ENCODE measurements around the gene KRT12.
"Not testable (repeated sequence)": the region's sequence is repeated elsewhere in the genome, so short reads cannot be mapped to it uniquely, and the experiment has no call there.

Gene KRT12

GRCh38 chr17:40841246-40841645 is 25.8 kb downstream of the KRT12 start:
- DNase-seq: no peak

GRCh38 chr17:40839194-40839593 is 27.8 kb downstream of the KRT12 start:
- no peak for DNase-seq

- no peak for DNase-seq
Measured at GRCh38 chr17:40836020-40836419, 31.0 kb downstream of the KRT12 start.

GRCh38 chr17:40833882-40834281 is 33.1 kb downstream of the KRT12 start:
- DNase-seq: no peak

- no peak for DNase-seq
Measured at GRCh38 chr17:40832840-40833239, 34.2 kb downstream of the KRT12 start.

DNA sequence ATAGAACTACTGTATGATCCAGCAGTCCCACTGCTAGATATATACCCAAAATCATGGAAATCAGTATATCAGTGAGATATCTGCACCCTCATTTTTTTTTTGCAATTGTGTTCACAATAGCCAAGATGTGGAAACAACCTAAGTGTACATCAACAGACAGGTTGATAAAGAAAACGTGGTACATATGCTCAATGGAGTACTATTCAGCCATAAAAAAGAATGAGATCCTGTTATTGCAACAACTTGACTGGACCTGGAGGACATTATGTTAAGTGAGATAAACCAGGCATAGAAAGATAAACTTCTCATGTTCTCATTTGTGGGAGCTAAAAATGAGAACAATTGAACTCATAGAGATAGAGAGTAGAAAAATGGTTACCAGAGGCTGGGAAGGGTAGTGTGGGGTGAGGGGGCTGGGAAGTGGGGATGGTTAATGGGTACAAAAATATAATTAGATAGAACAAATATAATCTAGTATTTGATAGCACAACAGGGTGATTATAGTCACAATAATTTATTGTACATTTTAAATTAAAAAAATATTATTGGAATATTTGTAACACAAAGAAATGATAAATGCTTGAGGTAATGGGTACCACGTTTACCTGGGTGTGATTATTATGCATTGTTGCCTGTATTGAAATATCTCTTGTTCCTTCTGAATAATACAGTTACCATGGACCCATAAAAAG is 36.8 kb downstream of the KRT12 start:
- no peak for DNase-seq

- no peak for DNase-seq
Measured at GRCh38 chr17:40828454-40829044, 38.5 kb downstream of the KRT12 start.

GRCh38 chr17:40827746-40828453 is 39.1 kb downstream of the KRT12 start:
- DNase-seq: no peak

GRCh38 chr17:40825599-40825998 is 41.4 kb downstream of the KRT12 start:
- no peak for DNase-seq

GRCh38 chr17:40824015-40824832 is 42.8 kb downstream of the KRT12 start:
- no peak for DNase-seq

- DNase-seq: no peak
Measured at GRCh38 chr17:40822132-40822812, 44.8 kb downstream of the KRT12 start, which contains the start of gene KRT10. KRT10 (minus strand) TSS chr17:40822614; CDS start chr17:40822585, 29 bp downstream.

GRCh38 chr17:40821536-40821935 is 45.5 kb downstream of the KRT12 start:
- DNase-seq: no peak

- no peak for DNase-seq
Measured at GRCh38 chr17:40820228-40820838, 46.7 kb downstream of the KRT12 start.

GRCh38 chr17:40819528-40820125 is 47.4 kb downstream of the KRT12 start:
- DNase-seq: no peak

DNA sequence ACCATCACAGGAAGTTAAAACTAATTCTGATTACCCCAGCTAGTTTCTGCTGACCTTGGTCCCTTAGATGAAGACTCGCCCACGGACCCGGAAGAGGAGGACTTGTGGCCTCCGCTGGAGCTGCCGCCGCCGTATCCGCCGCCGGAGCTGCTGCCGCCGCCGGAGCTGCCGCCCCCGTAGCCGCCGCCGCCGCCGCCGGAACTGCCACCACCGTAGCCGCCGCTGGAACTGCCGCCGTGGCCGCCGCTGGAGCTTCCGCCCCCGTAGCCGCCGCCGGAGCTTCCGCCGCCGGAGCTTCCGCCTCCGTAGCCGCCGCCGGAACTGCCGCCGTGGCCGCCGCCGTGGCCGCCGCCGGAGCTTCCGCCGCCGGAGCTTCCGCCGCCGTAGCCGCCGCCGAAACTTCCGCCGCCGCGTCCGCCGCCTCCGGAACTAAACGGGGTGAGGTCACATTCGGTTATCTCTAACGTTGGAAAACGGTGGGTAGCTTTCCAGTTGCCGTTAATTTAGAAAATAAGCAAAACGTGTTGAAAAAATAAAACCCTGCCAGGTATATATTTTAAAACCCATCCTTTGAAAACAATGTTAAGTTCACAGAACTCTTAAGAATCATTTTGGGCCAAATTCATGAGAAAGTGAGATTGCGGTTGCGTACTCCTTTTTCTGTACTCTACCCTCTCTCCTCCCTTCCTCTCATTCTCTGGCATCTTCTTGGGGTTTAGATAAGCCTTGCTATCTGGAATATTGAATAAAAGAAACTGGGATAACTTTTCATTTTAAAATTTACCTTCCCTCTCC is 48.1 kb downstream of the KRT12 start:
- DNase-seq: peak; percentile 74

- no peak for DNase-seq
Measured at GRCh38 chr17:40818343-40818732, 48.7 kb downstream of the KRT12 start.

GRCh38 chr17:40817103-40817682 is 49.8 kb downstream of the KRT12 start:
- DNase-seq: no peak

DNA sequence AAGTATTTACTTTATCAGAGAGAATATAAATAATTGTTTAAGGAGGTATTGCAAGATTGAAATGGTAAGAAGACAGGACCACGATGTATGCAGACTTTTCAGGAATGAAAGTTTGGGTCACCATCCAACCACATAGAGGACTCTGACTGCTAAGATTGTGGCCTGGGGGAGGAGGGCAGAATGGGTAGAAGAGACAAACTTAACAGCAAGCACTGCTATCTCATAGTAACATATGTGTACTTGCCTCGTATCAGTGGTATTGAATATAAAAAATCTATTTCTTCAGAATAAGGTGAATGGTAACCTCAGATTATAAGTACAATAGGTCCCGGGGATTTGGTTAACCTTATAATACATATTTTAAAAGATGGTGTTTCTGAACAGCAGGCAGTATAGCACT is 50.5 kb downstream of the KRT12 start:
- no peak for DNase-seq

- no peak for DNase-seq
Measured at GRCh38 chr17:40815381-40815780, 51.6 kb downstream of the KRT12 start.

DNA sequence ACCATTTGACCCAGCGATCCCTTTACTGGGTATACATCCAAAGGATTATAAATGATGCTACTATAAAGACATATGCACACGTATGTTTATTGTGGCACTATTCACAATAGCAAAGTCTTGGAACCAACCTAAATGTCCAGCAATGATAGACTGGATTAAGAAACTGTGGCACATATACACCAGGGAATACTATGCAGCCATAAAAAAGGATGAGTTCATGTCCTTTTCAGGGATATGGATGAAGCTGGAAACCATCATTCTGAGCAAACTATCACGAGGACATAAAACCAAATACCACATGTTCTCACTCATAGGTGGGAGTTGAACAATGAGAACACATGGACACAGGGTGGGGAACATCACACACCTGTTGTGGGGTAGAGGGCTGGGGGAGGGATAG is 52.4 kb downstream of the KRT12 start:
- DNase-seq: not testable (repeated sequence)

GRCh38 chr17:40813804-40814203 is 53.2 kb downstream of the KRT12 start:
- no peak for DNase-seq

All from NCI-H1105 treated with DMSO at 0.1 percent for 48 hours (cell line).